Endothelial cell of umbilical vein (primary cell): ENCODE results near the gene BAG3. TPM values are rescaled to one million over a fixed set of nuclear protein-coding genes. Genes with fewer than 3 reads are reported as not detected.

Experiments used
- BruUV-seq: library from RNA; stranded (reverse); fragments of 400-500 nt; replicated peaks from 2 replicates; lab custom pipeline; 2021; lab: Mats Ljungman, UMichigan
- CTCF ChIA-PET: fragments of 300-600, 350-600 bp; sonication (Branson Sonifier 250); formaldehyde crosslinking; loops from one replicate; lab custom pipeline; 2021; ENCODE audit warnings: antibody characterized with exemption, inconsistent platforms; lab: Charles Lee
- POLR2A ChIA-PET: fragments of 300-600, 350-600 bp; sonication (Branson Sonifier 250); formaldehyde crosslinking; loops from one replicate; lab custom pipeline; 2021; ENCODE audit warnings: antibody characterized with exemption, inconsistent platforms; lab: Charles Lee
- DNase-seq: peaks from one replicate; pipeline ENCODE4 v3.0.0-alpha.2; 2011; ENCODE audit warnings: low read depth, low spot score
- FAIRE-seq: peaks from 2 replicates; lab custom pipeline; 2011; peaks lifted over from hg19 to GRCh38; lab: Jason Lieb, UNC
- H2AFZ ChIP-seq: 2 replicates; pipeline ENCODE4 v1.6.0; 2012; ENCODE audit warnings: low read depth, low read length, control low read depth, inconsistent platforms
- H3K27ac ChIP-seq: 2 replicates; pipeline ENCODE4 v1.5.1; 2011; ENCODE audit warnings: low read depth, mild to moderate bottlenecking, control low read depth, low read length, moderate library complexity; ENCODE audit not compliant: insufficient read depth
- H3K27me3 ChIP-seq, 2 experiments: 2 replicates each; pipeline versions ENCODE4 v1.6.0 to v1.6.1; 2011; ENCODE audit warnings: low read length in 2 of 2, mixed read lengths in 1 of 2; ENCODE audit not compliant: control insufficient read depth in 2 of 2, insufficient read depth in 2 of 2
- H3K36me3 ChIP-seq, 2 experiments: 2 replicates in 1 of 2; 3 replicates in 1 of 2; pipeline ENCODE4 v1.5.1; 2011; ENCODE audit warnings: low read length in 2 of 2, mild to moderate bottlenecking in 1 of 2, moderate library complexity in 1 of 2; ENCODE audit not compliant: control insufficient read depth in 2 of 2, insufficient read depth in 2 of 2; ENCODE audit errors: extremely low read depth in 1 of 2
- H3K4me1 ChIP-seq: 3 replicates; pipeline ENCODE4 v1.5.1; 2011; ENCODE audit warnings: mild to moderate bottlenecking, low read length; ENCODE audit not compliant: control insufficient read depth, insufficient read depth; ENCODE audit errors: extremely low read depth
- H3K4me2 ChIP-seq: 2 replicates; pipeline ENCODE4 v1.6.1; 2011; ENCODE audit warnings: low read length, control low read depth, mixed read lengths; ENCODE audit not compliant: insufficient read depth
- H3K4me3 ChIP-seq, 3 experiments: fragments of 200-600 bp in 1 of 3; sonication (generic), shearing (Covaris generic) in 1 of 3; replicated peaks in 1 of 3; 2 replicates each; pipeline ENCODE4 v1.5.1; 2011 to 2016; ENCODE audit warnings: control low read depth in 3 of 3, low read length in 3 of 3, mild to moderate bottlenecking in 2 of 3, inconsistent platforms in 1 of 3, low read depth in 1 of 3, moderate library complexity in 1 of 3; ENCODE audit not compliant: insufficient read depth in 1 of 3
- H3K79me2 ChIP-seq: 2 replicates; pipeline ENCODE4 v1.6.0; 2012; ENCODE audit warnings: low read length, inconsistent platforms; ENCODE audit not compliant: control insufficient read depth, insufficient read depth
- H3K9ac ChIP-seq: replicated peaks from 2 replicates; pipeline ENCODE3; 2011; ENCODE audit warnings: low read length, control low read depth; ENCODE audit not compliant: insufficient read depth; ENCODE audit errors: extremely low read depth
- H3K9me1 ChIP-seq: replicated peaks from 3 replicates; pipeline ENCODE4 v1.6.0; 2011; ENCODE audit warnings: mild to moderate bottlenecking, low read length; ENCODE audit not compliant: control insufficient read depth, insufficient read depth; ENCODE audit errors: extremely low read depth
- H3K9me3 ChIP-seq: replicated peaks from 2 replicates; pipeline ENCODE4 v1.5.1; 2012; ENCODE audit warnings: low read length, inconsistent platforms; ENCODE audit not compliant: control insufficient read depth, insufficient read depth
- H4K20me1 ChIP-seq: replicated peaks from 2 replicates; pipeline ENCODE3; 2011; ENCODE audit warnings: mild to moderate bottlenecking, low read length; ENCODE audit not compliant: control insufficient read depth, insufficient read depth; ENCODE audit errors: extremely low read depth
- EZH2 ChIP-seq: IDR thresholded peaks from 2 replicates; pipeline ENCODE4 v1.6.1; 2012; ENCODE audit warnings: borderline replicate concordance, low read depth, mild to moderate bottlenecking, moderate library complexity, low read length, inconsistent platforms; ENCODE audit not compliant: severe bottlenecking
- FOS ChIP-seq: IDR thresholded peaks from 2 replicates; pipeline ENCODE4 v1.6.1; 2011; ENCODE audit warnings: mild to moderate bottlenecking, low read length, moderate library complexity, borderline replicate concordance; ENCODE audit not compliant: insufficient read depth
- GATA2 ChIP-seq: IDR thresholded peaks from 2 replicates; pipeline ENCODE4 v1.7.0; 2011; ENCODE audit warnings: low read depth, mild to moderate bottlenecking, moderate library complexity, mixed read lengths, low read length; ENCODE audit not compliant: insufficient read length, insufficient read depth
- JUN ChIP-seq: IDR thresholded peaks from 2 replicates; pipeline ENCODE4 v1.6.1; 2011; ENCODE audit warnings: borderline replicate concordance, low read depth; ENCODE audit not compliant: insufficient read length, insufficient read depth
- MYC ChIP-seq: IDR thresholded peaks from one replicate; pipeline ENCODE4 v1.6.1; 2011; ENCODE audit warnings: mild to moderate bottlenecking, low read depth, low read length
- POLR2A ChIP-seq: IDR thresholded peaks from 2 replicates; pipeline ENCODE4 v1.6.1; 2012; ENCODE audit warnings: low read depth, mild to moderate bottlenecking, control low read depth, low read length
- POLR2AphosphoS5 ChIP-seq: IDR thresholded peaks from 2 replicates; pipeline ENCODE4 v1.6.1; 2012; ENCODE audit warnings: low read depth, mild to moderate bottlenecking, control low read depth, low read length, moderate library complexity; ENCODE audit not compliant: insufficient read depth
- dilution Hi-C: fragments of 300-500 bp; cut with MboI; formaldehyde crosslinking; loops from one replicate; pipeline ENCODE4 v1.15.0; 2019; ENCODE audit warnings: low sequenced_read_pairs; ENCODE audit not compliant: extremely low pct_ligation_motif_present
- intact Hi-C: fragments of 100-400 bp; cut with micrococcal nuclease; formaldehyde crosslinking; loops from one replicate; pipeline ENCODE4 v1.10.0; 2022
- polyA plus RNA-seq, 4 experiments: library from polyadenylated mRNA; depleted of rRNA in 3 of 4; stranded (reverse) in 3 of 4; unstranded in 1 of 4; fragments of >200 nt; gene quantifications; 2 replicates each; pipeline versions ENCODE4 v1.2.1 to v1.2.3, GENCODE V29; 2011 to 2012; ENCODE audit warnings: missing spikeins in 1 of 4
- total RNA-seq: library from RNA; stranded (reverse); gene quantifications from 2 replicates; pipeline ENCODE4 v1.2.3, GENCODE V29; 2021
- TF ChIP-seq, protein P1 (sequence below), 2 donors: IDR thresholded peaks; 1 replicate in 1 of 2; 2 replicates in 1 of 2; pipeline ENCODE4 v1.5.1; 2011; ENCODE audit warnings: low read length in 2 of 2, mild to moderate bottlenecking in 2 of 2, moderate library complexity in 2 of 2, control low read depth in 1 of 2, inconsistent platforms in 1 of 2, low read depth in 1 of 2; ENCODE audit not compliant: insufficient read depth in 1 of 2; ENCODE audit errors: extremely low read depth in 1 of 2
- TF ChIP-seq, protein P2 (sequence below): IDR thresholded peaks from 2 replicates; pipeline ENCODE4 v1.6.1; 2011; ENCODE audit not compliant: insufficient read depth, insufficient read length

Gene BAG3
- total and polyA plus RNA-seq, 2 donors (not counting 3 experiments of a cell fraction or from before 2014, with no cell fraction given), result 25.2 to 66.7 TPM

DNA sequence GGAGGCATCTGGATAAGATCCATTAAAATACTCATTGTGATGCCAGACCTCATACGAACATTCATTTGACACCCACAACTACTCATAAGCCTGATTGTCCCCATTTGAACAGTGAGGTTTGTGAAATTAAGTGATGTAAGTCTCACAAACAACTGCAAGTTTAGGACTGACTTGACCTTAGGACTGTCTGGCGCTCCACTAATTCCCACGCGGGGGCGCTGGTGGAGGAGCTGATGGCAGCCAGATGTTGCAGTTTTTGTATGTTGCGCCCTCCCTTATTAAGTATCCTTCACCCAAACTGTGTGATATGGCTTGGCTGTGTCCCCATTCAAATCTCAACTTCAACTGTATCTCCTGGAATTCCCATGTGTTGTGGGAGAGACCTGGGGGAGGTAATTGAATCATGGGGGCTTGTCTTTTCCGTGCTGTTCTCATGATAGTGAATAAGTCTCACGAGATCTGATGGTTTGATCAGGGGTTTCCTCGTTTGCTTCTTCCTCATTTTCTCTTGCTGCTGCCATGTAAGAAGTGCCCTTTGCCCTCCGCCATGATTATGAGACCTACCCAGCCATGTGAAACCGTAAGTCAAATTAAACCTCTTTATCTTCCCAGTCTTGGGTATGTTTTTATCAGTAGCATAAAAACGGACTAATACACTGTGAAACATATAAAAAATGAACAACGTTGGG is 34.2 kb upstream of the BAG3 start:
- no peaks in the 10 kb centered on the region for H3K36me3 ChIP-seq
- H3K9me3 ChIP-seq, result no peaks in the 10 kb centered on the region
- intact Hi-C loops (no loop called here), dilution Hi-C loops (no loop called here)
- no peak for DNase-seq
- H3K79me2 ChIP-seq, result no peaks in the 10 kb centered on the region
- H3K4me3 ChIP-seq, result no peak overlapping the region
- H3K27ac ChIP-seq, result no peak overlapping the region
- POLR2A ChIA-PET, result no interaction called here
- no peak overlapping the region for H2AFZ ChIP-seq
- no peak for TF ChIP-seq POLR2AphosphoS5
- no peak for TF ChIP-seq MYC
- TF ChIP-seq, protein P1, sequence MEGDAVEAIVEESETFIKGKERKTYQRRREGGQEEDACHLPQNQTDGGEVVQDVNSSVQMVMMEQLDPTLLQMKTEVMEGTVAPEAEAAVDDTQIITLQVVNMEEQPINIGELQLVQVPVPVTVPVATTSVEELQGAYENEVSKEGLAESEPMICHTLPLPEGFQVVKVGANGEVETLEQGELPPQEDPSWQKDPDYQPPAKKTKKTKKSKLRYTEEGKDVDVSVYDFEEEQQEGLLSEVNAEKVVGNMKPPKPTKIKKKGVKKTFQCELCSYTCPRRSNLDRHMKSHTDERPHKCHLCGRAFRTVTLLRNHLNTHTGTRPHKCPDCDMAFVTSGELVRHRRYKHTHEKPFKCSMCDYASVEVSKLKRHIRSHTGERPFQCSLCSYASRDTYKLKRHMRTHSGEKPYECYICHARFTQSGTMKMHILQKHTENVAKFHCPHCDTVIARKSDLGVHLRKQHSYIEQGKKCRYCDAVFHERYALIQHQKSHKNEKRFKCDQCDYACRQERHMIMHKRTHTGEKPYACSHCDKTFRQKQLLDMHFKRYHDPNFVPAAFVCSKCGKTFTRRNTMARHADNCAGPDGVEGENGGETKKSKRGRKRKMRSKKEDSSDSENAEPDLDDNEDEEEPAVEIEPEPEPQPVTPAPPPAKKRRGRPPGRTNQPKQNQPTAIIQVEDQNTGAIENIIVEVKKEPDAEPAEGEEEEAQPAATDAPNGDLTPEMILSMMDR (IDR thresholded peaks at IDR 0.05; ENCODE audit: extremely low read depth in 1 of 2, insufficient read depth in 1 of 2, low read depth in 1 of 2, low read length in 2 of 2), result peak in 1 of 2 donors; percentile 14
- TF ChIP-seq POLR2A, result no peak
- H3K9ac ChIP-seq, result no peak overlapping the region
- peaks cover 11% of the 10 kb centered on the region for H3K4me1 ChIP-seq
- CTCF ChIA-PET, result interaction anchor here (0.7 to 2.3 kb wide), 5 partner anchors 9 to 36 kb away, joined by 3 to 11 read pairs (median 4); partner anchors contain the start of gene BAG3
- no TSS peak for BruUV-seq
- H3K9me1 ChIP-seq, result no peaks in the 10 kb centered on the region
- H3K4me2 ChIP-seq, result no peak overlapping the region
- H4K20me1 ChIP-seq, result no peaks in the 10 kb centered on the region
- FAIRE-seq, result no peak
- no peaks in the 10 kb centered on the region for H3K27me3 ChIP-seq

DNA sequence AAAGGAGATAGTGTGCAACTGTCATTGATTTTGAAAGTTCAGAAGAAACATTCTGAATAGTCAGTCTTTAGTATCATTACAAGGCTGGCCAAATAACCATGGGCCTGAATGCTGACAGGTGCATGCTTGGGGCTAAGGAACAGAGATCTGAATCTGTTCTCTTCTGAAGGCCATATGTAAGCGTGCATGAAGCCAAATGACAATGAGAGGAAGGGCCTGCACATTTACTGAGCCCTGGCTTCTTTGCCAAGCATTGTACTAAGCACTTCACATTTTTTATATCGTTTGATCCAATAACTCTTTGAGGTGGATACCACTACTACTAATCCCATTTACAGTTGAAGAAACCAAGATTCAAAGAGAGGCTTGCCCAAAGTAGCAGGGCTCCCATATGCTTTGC is 32.0 kb upstream of the BAG3 start:
- DNase-seq, result peak; percentile 78

More for the DNA sequence above, 32.0 kb upstream of the BAG3 start:
- POLR2A ChIA-PET, result interaction anchor here (0.7 to 1.2 kb wide), 2 partner anchors 32 to 275 kb away, joined by 3 read pairs; partner anchors contain the start of gene BAG3
- H3K4me3 ChIP-seq, result no peak overlapping the region
- peaks cover 11% of the 10 kb centered on the region for H3K4me1 ChIP-seq
- CTCF ChIA-PET, result interaction anchor here (1.2 to 1.7 kb wide), 4 partner anchors 9 to 25 kb away, joined by 3 to 8 read pairs (median 4); no protein-coding TSS in a partner anchor
- no peaks in the 10 kb centered on the region for H3K36me3 ChIP-seq
- no peaks in the 10 kb centered on the region for H3K27me3 ChIP-seq
- no peak for FAIRE-seq
- no peak overlapping the region for H3K27ac ChIP-seq
- H3K4me2 ChIP-seq, result no peak overlapping the region
- no peak overlapping the region for H2AFZ ChIP-seq
- intact Hi-C loops, result no loop called here
- BruUV-seq, result no TSS peak
- TF ChIP-seq FOS (no peak), MYC (no peak), POLR2AphosphoS5 (no peak), GATA2 (no peak), EZH2 (no peak), POLR2A (no peak), JUN (no peak)
- TF ChIP-seq, protein P1 (IDR thresholded peaks at IDR 0.05; ENCODE audit: extremely low read depth in 1 of 2, insufficient read depth in 1 of 2, low read depth in 1 of 2, low read length in 2 of 2), result no peak
- TF ChIP-seq, protein P2, sequence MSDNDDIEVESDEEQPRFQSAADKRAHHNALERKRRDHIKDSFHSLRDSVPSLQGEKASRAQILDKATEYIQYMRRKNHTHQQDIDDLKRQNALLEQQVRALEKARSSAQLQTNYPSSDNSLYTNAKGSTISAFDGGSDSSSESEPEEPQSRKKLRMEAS, result no peak
- no peaks in the 10 kb centered on the region for H4K20me1 ChIP-seq
- H3K9me3 ChIP-seq, result no peaks in the 10 kb centered on the region
- no peak overlapping the region for H3K9ac ChIP-seq
- H3K9me1 ChIP-seq, result no peaks in the 10 kb centered on the region
- dilution Hi-C loops, result no loop called here
- no peaks in the 10 kb centered on the region for H3K79me2 ChIP-seq
